Glutamatergic neuron (in vitro differentiated cells): ENCODE data around the gene ZBTB7A. TPM values are rescaled to one million over a fixed set of nuclear protein-coding genes. Genes with fewer than 3 reads are reported as not detected.

ENCODE experiments used
- DNase-seq: peaks from one replicate; pipeline ENCODE4 v3.0.0; 2022
- H3K27ac Mint-ChIP-seq: one replicate; pipeline ENCODE4 v1.8.0; 2020; ENCODE audit warnings: mild to moderate bottlenecking, mixed read lengths, inconsistent platforms; ENCODE audit not compliant: unreplicated experiment
- H3K27me3 Mint-ChIP-seq: one replicate; pipeline ENCODE4 v1.8.0; 2020; ENCODE audit warnings: mild to moderate bottlenecking, moderate library complexity, mixed read lengths, inconsistent platforms; ENCODE audit not compliant: unreplicated experiment
- H3K36me3 Mint-ChIP-seq: one replicate; pipeline ENCODE4 v1.8.0; 2020; ENCODE audit warnings: mild to moderate bottlenecking, mixed read lengths, inconsistent platforms; ENCODE audit not compliant: unreplicated experiment
- H3K4me1 Mint-ChIP-seq: one replicate; pipeline ENCODE4 v1.8.0; 2020; ENCODE audit warnings: mild to moderate bottlenecking, low read depth, mixed read lengths, inconsistent platforms; ENCODE audit not compliant: unreplicated experiment
- H3K4me3 Mint-ChIP-seq: one replicate; pipeline ENCODE4 v1.8.0; 2020; ENCODE audit warnings: mild to moderate bottlenecking, mixed read lengths, inconsistent platforms; ENCODE audit not compliant: unreplicated experiment
- H3K9me3 Mint-ChIP-seq: one replicate; pipeline ENCODE4 v1.8.0; 2020; ENCODE audit warnings: mild to moderate bottlenecking, moderate library complexity, mixed read lengths, inconsistent platforms; ENCODE audit not compliant: unreplicated experiment
- CTCF ChIP-seq: fragments of 200-600 bp; sonication (generic); IDR thresholded peaks from one replicate; pipeline ENCODE4 v1.5.0; 2021; ENCODE audit not compliant: partially characterized antibody, unreplicated experiment
- total RNA-seq: library from RNA; stranded (reverse); fragmentation: NEBNext Ultra II Directional; extraction: Animal tissue kit (Norgen Biotek cat#: 25700); gene quantifications from one replicate; pipeline ENCODE4 v1.2.1, GENCODE V29; 2021; ENCODE audit not compliant: unreplicated experiment

ZBTB7A gene
- total RNA-seq, 1 donor from 2014 or later: 21.8 TPM

- Mint-ChIP-seq H3K27ac (no peak overlapping the region), H3K36me3 (no peaks in the 10 kb centered on the region), H3K4me1 (peaks cover 2% of the 10 kb centered on the region), H3K27me3 (peaks cover 7% of the 10 kb centered on the region), H3K9me3 (peaks cover 4% of the 10 kb centered on the region), H3K4me3 (no peak overlapping the region)
- DNase-seq: no peak
- TF ChIP-seq CTCF: no peak
These were observed 33.4 kb downstream of the ZBTB7A start for GRCh38 chr19:4033028-4033956.

GRCh38 chr19:4032436-4032835 is 34.3 kb downstream of the ZBTB7A start:
- no peak for TF ChIP-seq CTCF
- H3K27ac Mint-ChIP-seq: no peak overlapping the region
- H3K4me3 Mint-ChIP-seq: no peak overlapping the region
- DNase-seq: no peak
- H3K27me3 Mint-ChIP-seq: peaks cover 5% of the 10 kb centered on the region
- no peaks in the 10 kb centered on the region for H3K4me1 Mint-ChIP-seq
- H3K9me3 Mint-ChIP-seq: peaks cover 2% of the 10 kb centered on the region
- H3K36me3 Mint-ChIP-seq: no peaks in the 10 kb centered on the region

GRCh38 chr19:4031420-4031819 is 35.3 kb downstream of the ZBTB7A start:
- no peak overlapping the region for H3K27ac Mint-ChIP-seq
- H3K4me3 Mint-ChIP-seq: no peak overlapping the region
- TF ChIP-seq CTCF: no peak
- H3K27me3 Mint-ChIP-seq: peaks cover 5% of the 10 kb centered on the region
- DNase-seq: no peak
- H3K9me3 Mint-ChIP-seq: peaks cover 2% of the 10 kb centered on the region
- H3K36me3 Mint-ChIP-seq: no peaks in the 10 kb centered on the region
- H3K4me1 Mint-ChIP-seq: no peaks in the 10 kb centered on the region

- Mint-ChIP-seq H3K4me3 (no peak overlapping the region), H3K36me3 (no peaks in the 10 kb centered on the region), H3K4me1 (no peaks in the 10 kb centered on the region), H3K27ac (no peak overlapping the region), H3K9me3 (peaks cover 2% of the 10 kb centered on the region), H3K27me3 (peaks cover 5% of the 10 kb centered on the region)
- TF ChIP-seq CTCF: no peak
- DNase-seq: no peak
These were observed 35.7 kb downstream of the ZBTB7A start for GRCh38 chr19:4030981-4031380.

GRCh38 chr19:4030552-4030951 is 36.1 kb downstream of the ZBTB7A start:
- H3K4me1 Mint-ChIP-seq: no peaks in the 10 kb centered on the region
- no peaks in the 10 kb centered on the region for H3K36me3 Mint-ChIP-seq
- DNase-seq: no peak
- H3K4me3 Mint-ChIP-seq: no peak overlapping the region
- peaks cover 5% of the 10 kb centered on the region for H3K27me3 Mint-ChIP-seq
- peaks cover 2% of the 10 kb centered on the region for H3K9me3 Mint-ChIP-seq
- no peak overlapping the region for H3K27ac Mint-ChIP-seq
- TF ChIP-seq CTCF: no peak
